Spinal cord (tissue), 10 donors: ENCODE data around the gene HDAC8. TPM values are rescaled to one million over a fixed set of nuclear protein-coding genes. Genes with fewer than 3 reads are reported as not detected.

ENCODE experiments used
- DNase-seq, 6 donors: peaks; one replicate each; pipeline versions ENCODE4 v3.0.0 to v3.0.0-alpha.2; 2013 to 2015; ENCODE audit warnings: low spot score in 6 of 6, low read depth in 4 of 6
- H3K27ac ChIP-seq: one replicate; pipeline ENCODE4 v1.5.1; 2013; ENCODE audit warnings: low read depth, low read length, control low read depth
- H3K27me3 ChIP-seq: one replicate; pipeline ENCODE4 v1.6.1; 2013; ENCODE audit warnings: low read length; ENCODE audit not compliant: control insufficient read depth, insufficient read depth
- H3K36me3 ChIP-seq: one replicate; pipeline ENCODE4 v1.6.1; 2013; ENCODE audit warnings: low read length; ENCODE audit not compliant: control insufficient read depth, insufficient read depth
- H3K4me1 ChIP-seq: one replicate; pipeline ENCODE4 v1.6.1; 2013; ENCODE audit warnings: low read length; ENCODE audit not compliant: control insufficient read depth, insufficient read depth
- H3K4me3 ChIP-seq: one replicate; pipeline ENCODE4 v1.5.1; 2013; ENCODE audit warnings: low read depth, low read length, control low read depth
- H3K9me3 ChIP-seq: one replicate; pipeline ENCODE4 v1.6.1; 2013; ENCODE audit warnings: low read length; ENCODE audit not compliant: control insufficient read depth, insufficient read depth
- WGBS: methylation state at CpG from one replicate; pipeline ENCODE4 v1.1.5; 2013; ENCODE audit warnings: missing lambda C conversion rate; ENCODE audit not compliant: insufficient coverage; 5-methylcytosine and 5-hydroxymethylcytosine counted together
- polyA plus RNA-seq, 2 donors: library from polyadenylated mRNA; unstranded; fragments of 120-200 nt; gene quantifications; one replicate each; pipeline ENCODE4 v1.2.1, GENCODE V29; 2013; ENCODE audit not compliant: insufficient read length in 2 of 2
- total RNA-seq, 2 donors: library from RNA; depleted of rRNA in 1 of 2; stranded (reverse); fragments of 120-200 nt in 1 of 2; fragments of >200 nt in 1 of 2; gene quantifications; one replicate each; pipeline versions ENCODE4 v1.2.3 to v1.2.4, GENCODE V29; 2013 to 2014
- donor health status: healthy.

Gene HDAC8
- total and polyA plus RNA-seq, 4 donors, result 30.6 to 37.0 (median 34.9) TPM

GRCh38 chrX:72393836-72394517 lies 178.7 kb downstream of the HDAC8 start:
- Histone ChIP-seq H3K4me3 (no peak overlapping the region), H3K27me3 (no peaks in the 10 kb centered on the region), H3K27ac (no peak overlapping the region), H3K4me1 (no peaks in the 10 kb centered on the region), H3K9me3 (no peaks in the 10 kb centered on the region), H3K36me3 (no peaks in the 10 kb centered on the region)
- 60% methylated on average over 2 of the region's 8 CpGs for WGBS
- no peak for DNase-seq

GRCh38 chrX:72392816-72393800 lies 179.5 kb downstream of the HDAC8 start:
- H3K4me3 ChIP-seq, result no peak overlapping the region
- no peaks in the 10 kb centered on the region for H3K4me1 ChIP-seq
- peak in 2 of 6 donors; percentile 1 to 10 for DNase-seq
- H3K27me3 ChIP-seq, result peaks cover 4% of the 10 kb centered on the region
- no peaks in the 10 kb centered on the region for H3K9me3 ChIP-seq
- 45% methylated on average over 2 of the region's 11 CpGs for WGBS
- H3K27ac ChIP-seq, result no peak overlapping the region
- no peaks in the 10 kb centered on the region for H3K36me3 ChIP-seq

DNA sequence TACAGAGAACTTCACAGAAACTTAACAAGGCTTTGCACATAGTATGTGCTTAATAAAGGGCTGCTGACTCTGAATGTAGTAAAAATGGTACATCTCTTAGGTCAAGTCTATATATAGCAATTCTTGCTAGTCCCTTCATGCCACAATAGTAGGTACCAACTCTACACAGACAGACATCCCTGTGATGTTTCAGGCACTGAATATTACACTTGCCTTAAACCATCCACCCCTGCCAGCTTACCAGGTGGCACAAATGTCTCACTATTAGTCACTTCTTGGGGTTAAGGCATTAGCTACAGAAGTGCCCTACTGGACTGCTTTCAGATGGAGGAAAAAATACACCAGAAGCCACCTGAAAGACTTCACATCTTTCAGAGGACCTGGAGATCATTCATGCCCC lies 180.6 kb downstream of the HDAC8 start:
- Histone ChIP-seq H3K27me3 (peaks cover 10% of the 10 kb centered on the region), H3K4me1 (no peaks in the 10 kb centered on the region), H3K9me3 (no peaks in the 10 kb centered on the region), H3K27ac (no peak overlapping the region), H3K36me3 (no peaks in the 10 kb centered on the region), H3K4me3 (no peak overlapping the region)
- no peak for DNase-seq

- no peaks in the 10 kb centered on the region for H3K36me3 ChIP-seq
- H3K4me1 ChIP-seq, result no peaks in the 10 kb centered on the region
- no peak for DNase-seq
- no peak overlapping the region for H3K27ac ChIP-seq
- no peaks in the 10 kb centered on the region for H3K9me3 ChIP-seq
- H3K4me3 ChIP-seq, result no peak overlapping the region
- H3K27me3 ChIP-seq, result peaks cover 19% of the 10 kb centered on the region
- no CpG with 5 or more reads among the region's 3 CpGs for WGBS
Observed at GRCh38 chrX:72387247-72387646, 185.4 kb downstream of the HDAC8 start.

DNA sequence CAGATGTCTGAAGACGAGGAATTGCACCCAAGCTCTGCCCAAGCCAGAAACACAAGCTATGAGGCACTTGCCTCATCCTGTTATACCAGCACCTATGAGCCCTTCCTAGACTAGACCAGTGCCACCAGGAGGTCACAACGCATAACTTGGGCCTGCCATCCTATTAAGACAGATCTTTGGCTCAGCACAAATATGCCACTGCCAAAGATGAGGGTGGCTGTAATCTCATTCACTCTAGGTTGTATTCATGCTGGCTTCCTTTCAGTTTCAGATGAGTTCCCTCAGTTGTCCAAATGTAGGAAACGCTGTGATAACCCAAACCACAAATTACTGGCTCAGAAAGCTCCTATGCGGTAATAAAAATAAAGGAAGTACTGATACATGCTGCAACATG lies 190.4 kb downstream of the HDAC8 start:
- Histone ChIP-seq H3K36me3 (no peaks in the 10 kb centered on the region), H3K9me3 (no peaks in the 10 kb centered on the region), H3K4me3 (no peak overlapping the region), H3K27me3 (peaks cover 13% of the 10 kb centered on the region), H3K4me1 (no peaks in the 10 kb centered on the region), H3K27ac (no peak overlapping the region)
- peak in 1 of 6 donors; percentile 35 for DNase-seq
- WGBS, result 26% methylated on average over 2 of the region's 4 CpGs

GRCh38 chrX:72381439-72382201 lies 191.0 kb downstream of the HDAC8 start:
- DNase-seq, result peak in 2 of 6 donors; percentile 16 to 55
- H3K36me3 ChIP-seq, result no peaks in the 10 kb centered on the region
- H3K9me3 ChIP-seq, result no peaks in the 10 kb centered on the region
- peaks cover 7% of the 10 kb centered on the region for H3K27me3 ChIP-seq
- no peak overlapping the region for H3K27ac ChIP-seq
- no peak overlapping the region for H3K4me3 ChIP-seq
- no peaks in the 10 kb centered on the region for H3K4me1 ChIP-seq
- 25% methylated on average over 2 of the region's 2 CpGs for WGBS

DNA sequence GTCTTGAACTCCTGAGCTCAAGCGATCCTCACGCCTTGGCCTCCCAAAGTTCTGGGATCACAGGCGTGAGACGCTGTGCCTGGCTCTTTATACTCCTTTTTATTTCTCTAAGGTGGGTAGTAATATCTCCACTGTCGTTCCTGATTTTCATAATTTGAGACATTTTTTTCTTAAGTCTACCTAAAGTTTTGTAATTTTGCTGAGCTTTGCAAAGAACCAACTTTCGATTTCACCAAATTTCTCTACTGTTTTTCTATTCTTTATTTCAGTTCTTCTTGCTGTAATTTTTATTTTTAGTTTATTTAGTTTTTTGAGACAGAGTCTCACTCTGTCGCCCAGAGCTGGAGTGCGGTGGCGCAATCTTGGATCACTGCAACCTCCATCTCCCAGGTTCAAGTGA lies 196.5 kb downstream of the HDAC8 start:
- Histone ChIP-seq H3K27me3 (peaks cover 12% of the 10 kb centered on the region), H3K4me1 (no peaks in the 10 kb centered on the region), H3K36me3 (no peaks in the 10 kb centered on the region), H3K4me3 (no peak overlapping the region), H3K9me3 (no peaks in the 10 kb centered on the region), H3K27ac (no peak overlapping the region)
- 100% methylated on average over 3 of the region's 9 CpGs for WGBS
- DNase-seq, result no peak

DNA sequence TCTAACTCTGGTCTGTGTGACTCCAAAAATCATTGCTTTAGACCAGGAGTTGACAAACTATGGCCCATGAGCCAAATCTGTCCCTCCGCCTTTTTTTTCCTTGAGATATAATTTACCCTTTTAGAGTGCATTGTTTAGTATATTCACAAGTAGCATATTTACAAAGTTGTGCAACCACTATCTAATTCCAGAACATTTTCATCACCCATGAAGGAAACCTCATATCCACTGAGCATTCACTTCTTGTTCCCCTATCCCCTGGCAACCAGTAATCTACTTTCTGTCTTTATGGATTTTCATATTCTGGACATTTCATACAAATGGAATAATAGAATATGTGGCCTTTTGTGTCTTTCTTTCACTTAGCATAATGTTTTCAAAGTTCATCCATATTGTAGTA lies 199.5 kb downstream of the HDAC8 start:
- Histone ChIP-seq H3K4me3 (no peak overlapping the region), H3K27ac (no peak overlapping the region), H3K9me3 (no peaks in the 10 kb centered on the region), H3K36me3 (no peaks in the 10 kb centered on the region), H3K4me1 (no peaks in the 10 kb centered on the region), H3K27me3 (peaks cover 15% of the 10 kb centered on the region)
- no peak for DNase-seq
- no CpG with 5 or more reads among the region's 1 CpG for WGBS

GRCh38 chrX:72372735-72373134 lies 199.9 kb downstream of the HDAC8 start:
- no CpG with 5 or more reads among the region's 2 CpGs for WGBS
- Histone ChIP-seq H3K27me3 (peaks cover 17% of the 10 kb centered on the region), H3K27ac (no peak overlapping the region), H3K4me1 (no peaks in the 10 kb centered on the region), H3K9me3 (no peaks in the 10 kb centered on the region), H3K36me3 (no peaks in the 10 kb centered on the region), H3K4me3 (no peak overlapping the region)
- no peak for DNase-seq
